NCI-H2196 treated with DMSO at 0.1 percent for 48 hours (cell line): ENCODE data around the gene PLXNB3.

Experiments used
- DNase-seq: peaks from one replicate; lab custom pipeline; 2025; ENCODE audit not compliant: unreplicated experiment; lab: John Stamatoyannopoulos, UW

The PLXNB3 gene

DNA sequence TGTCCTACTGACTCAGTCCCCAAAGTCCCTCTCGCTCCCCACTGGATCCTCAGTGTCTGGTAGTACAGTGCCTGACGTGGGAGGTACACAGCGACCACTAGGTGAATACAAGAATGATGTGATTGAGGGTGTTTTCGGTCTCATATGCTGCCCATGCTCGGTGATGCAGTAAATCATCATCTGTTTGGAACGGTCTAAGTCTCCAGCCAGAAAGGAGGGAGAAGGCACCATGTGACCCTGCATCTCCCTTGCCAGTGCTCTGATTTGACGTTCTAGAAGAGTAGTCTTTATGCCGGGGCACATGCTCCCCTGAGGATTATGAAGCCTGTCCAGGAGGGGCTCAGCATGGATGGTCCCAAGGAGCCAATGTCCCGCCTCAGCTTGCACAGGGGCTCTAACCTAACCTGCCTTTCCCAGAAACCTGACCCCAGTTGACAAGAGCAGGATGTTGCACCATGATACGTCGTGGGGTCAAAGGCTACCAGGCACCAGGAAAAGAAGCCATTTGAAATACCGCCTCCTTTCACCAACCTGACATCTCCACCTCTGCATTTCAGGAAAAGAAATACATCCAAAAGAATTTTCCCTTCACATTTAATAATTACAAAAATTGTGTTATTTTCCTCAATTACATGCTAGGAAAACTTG lies 13.8 kb upstream of the PLXNB3 start:
- no peak for DNase-seq

DNA sequence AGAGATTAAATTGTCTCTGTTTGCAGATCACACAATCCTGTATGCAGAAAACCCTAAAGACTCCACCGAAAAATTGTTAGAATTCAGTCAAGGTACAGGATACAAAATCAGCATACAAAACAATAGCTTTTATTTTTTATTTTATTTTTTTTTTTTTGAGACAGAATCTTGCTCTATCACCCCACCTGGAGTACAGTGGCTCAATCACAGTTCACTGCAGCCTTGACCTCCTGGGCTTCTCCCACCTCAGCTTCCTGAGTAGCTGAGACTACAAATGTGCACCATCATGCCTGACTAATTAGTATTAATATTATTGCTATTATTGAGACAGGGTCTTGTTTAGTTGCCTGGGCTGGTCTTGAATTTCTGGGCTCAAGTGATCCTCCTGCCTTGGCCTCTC lies 8.9 kb upstream of the PLXNB3 start:
- no peak for DNase-seq

DNA sequence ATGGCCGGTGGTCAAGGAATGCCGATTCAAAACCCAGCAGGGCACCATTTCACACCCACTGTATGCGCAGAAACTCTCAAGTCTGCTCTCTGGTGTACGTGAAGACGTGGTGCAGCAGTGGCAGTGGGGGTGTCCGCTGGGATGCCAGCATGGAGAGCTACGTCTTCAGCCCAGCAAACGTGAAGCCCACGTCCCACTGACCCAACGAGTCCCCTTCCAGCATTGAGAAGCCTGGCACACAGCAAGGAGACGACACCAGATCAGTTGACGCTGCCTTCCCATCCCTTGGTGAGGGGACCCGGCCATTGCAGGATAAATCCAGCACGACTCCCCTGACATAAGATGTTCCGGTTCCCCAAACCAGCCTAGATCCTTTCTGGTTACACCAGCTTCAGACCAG lies 2.2 kb upstream of the PLXNB3 start:
- no peak for DNase-seq

DNA sequence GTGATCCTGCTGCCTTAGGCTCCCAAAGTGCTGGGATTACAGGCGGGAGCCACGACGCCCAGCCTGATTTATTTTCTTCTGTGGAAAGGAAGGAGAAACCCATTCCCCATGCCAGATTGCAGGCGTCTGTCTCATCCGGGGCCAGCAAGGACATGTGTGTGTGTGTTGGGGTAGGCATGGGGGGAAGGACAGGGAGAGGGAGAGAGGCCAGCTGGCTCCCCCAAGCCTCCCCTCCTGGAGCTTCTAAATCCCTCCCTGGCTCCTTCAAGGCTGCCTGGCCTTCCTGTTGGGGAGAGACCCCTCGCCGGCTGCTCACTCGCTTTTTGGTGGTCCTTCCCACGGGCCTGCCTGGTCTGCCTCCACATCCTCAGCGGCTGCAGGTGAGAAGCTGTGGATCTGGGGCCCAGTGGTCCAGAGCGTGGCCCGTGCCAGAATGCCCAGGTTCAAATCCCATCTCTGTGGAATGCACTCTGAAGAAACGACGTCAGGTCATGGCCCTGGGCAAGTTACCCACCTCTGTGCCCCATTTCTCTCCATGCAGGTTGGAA lies 1.3 kb upstream of the PLXNB3 start:
- DNase-seq = no peak

DNA sequence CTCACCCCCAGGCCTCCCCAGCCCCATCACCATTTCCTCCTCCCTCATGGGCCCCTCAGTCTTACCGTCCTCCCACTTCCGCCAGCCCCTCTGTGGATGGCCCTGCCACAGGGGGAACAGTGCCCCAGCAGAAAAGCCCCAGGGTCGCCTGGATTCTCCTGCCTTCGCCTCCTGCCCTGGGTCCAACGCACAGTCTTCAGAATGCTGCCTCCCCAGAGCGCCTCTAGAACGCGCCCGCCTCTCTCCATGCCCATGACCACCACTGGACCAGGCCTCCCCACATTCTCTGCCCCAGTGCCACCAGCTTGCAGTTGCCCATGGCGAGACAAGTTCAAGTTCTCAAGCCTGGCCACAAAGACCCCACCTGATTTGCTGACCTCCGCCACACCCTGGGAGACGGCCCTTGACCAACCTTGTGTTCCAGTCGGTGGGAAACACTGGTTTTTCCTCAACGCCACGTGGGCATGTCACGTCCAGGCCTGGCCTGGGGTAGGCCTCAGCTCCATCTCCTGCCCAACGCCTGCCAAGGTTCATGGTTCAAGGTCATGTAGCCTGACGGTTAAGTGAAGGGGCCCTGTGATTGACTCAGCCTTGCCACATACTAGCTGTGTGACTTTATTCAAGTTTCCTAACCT lies 634 bp upstream of the PLXNB3 start:
- no peak for DNase-seq

DNA sequence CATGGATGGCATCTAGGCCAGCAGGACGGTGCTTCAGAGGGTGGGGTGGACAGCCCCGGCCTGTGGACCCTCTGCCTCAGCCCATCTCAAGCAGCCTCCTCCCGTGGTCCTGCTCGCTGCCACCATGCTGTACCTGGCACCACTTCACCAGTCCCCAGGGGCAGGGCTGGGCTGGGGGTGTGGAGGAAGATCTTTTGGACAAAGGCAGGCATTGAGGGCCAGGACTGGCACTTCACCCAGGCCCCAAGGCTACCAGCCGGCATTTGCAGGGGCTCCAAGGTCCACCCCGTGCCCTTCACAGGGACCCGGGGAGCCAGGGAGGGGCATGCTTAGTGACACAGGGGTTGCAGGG lies 713 bp downstream of the PLXNB3 start:
- no peak for DNase-seq

DNA sequence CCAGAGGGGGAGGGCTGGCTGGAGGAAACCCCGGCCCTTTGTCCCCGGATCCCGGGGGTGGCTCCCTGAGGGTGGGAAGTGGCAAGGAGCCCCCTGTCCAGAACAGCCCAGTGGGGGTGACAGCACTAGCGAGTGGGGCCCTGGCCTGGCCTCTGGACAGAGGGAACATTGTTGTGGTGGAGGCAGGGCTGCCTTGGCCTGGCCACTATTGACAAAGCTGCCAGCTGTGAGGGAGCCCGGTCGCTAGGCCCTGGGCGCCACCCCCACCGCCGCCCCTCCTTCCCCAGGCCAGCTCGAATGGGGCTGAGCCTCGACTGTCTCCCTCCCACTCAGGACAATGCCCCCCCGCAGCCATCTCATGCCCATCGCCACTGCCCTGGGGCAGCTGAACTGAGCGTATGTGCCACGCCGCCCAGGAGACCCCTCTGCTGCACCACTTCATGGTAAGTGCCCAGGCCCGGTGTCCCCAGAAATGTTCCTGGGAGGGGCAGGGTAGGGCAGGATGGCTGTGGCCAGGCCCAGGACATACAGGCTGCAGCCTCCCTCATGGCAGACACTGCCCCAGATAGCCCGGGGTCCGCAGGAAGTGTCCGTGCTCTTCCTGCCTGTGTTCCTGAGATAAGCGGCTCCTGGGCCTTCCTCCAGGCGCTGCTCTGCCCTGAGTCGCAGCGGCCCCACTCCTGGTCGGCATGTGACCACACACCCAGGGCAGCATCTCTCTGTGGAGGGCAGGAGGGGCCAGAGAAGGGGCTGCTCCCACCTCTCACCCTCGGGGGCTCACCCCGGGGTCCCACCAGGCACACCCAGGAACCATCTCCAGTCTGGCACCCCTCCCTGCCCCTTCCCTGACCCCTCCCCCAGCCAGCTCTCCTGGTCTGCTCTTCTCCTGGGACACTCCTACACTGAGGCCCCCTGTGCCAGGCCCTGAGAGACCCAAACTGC lies 1.4 kb downstream of the PLXNB3 start:
- no peak for DNase-seq

DNA sequence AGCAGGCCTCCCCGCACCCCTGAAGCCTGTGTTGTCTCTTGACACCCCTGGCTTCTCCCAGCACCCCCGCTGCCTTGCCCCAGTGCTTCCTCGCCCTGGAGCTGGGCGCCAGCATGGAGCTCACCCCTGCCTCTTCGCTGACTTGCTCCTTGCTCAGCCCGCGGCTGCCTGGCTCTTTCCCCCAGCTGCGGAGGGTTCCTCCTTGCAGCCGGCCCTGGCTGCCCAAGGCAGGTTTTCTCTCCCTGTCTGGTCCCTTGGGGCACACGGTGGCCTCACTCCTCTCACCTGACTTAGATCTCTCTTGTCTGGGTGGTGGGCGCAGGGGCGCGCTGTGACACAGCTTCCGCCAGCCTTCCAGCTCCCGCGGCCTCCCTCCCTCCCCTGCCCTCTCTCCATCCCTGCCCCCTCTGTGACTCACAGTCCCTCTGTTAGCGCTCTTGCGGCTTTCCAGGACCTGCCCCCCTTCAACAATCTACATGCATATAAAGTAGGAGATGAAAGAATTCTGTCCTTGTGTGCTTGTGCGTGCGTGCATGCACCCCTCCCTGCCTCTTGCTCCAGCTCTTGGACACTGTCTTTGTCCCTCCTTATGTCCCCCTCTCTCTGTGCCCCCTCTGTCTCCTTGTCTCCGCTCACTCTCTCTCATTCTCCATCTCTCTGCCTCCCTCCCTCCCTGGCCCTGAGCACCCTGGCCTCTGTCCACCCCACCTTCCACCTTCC lies 2.2 kb downstream of the PLXNB3 start:
- DNase-seq = no peak

DNA sequence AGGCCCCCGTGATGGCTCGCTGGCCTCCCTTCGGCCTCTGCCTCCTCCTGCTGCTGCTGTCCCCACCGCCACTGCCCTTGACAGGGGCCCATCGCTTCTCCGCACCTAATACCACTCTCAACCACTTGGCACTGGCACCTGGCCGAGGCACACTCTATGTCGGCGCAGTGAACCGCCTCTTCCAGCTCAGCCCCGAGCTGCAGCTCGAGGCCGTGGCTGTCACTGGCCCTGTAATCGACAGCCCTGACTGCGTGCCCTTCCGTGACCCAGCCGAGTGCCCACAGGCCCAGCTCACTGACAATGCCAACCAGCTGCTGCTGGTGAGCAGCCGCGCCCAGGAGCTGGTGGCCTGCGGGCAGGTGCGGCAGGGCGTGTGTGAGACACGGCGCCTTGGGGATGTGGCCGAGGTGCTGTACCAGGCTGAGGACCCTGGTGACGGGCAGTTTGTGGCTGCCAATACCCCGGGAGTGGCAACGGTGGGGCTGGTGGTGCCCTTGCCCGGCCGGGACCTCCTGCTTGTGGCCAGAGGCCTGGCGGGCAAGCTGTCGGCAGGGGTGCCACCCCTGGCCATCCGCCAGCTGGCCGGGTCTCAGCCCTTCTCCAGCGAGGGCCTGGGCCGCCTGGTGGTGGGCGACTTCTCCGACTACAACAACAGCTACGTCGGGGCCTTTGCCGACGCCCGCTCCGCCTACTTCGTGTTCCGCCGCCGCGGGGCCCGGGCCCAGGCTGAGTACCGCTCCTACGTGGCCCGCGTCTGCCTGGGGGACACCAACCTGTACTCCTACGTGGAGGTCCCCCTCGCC lies 3.0 kb downstream of the PLXNB3 start:
- DNase-seq = no peak

DNA sequence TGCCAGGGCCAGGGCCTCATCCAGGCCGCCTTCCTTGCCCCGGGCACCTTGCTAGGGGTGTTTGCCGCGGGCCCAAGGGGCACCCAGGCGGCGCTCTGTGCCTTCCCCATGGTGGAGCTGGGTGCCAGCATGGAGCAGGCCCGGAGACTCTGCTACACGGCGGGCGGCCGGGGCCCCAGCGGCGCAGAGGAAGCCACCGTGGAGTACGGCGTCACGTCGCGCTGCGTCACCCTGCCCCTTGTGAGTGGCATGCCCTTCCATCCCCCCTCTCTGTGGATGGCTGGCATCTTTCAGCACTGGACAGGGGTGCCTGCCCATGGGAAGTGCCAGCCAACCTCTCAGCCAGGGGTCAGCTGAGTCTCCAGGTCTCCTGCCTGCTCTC lies 3.6 kb downstream of the PLXNB3 start:
- DNase-seq = no peak

DNA sequence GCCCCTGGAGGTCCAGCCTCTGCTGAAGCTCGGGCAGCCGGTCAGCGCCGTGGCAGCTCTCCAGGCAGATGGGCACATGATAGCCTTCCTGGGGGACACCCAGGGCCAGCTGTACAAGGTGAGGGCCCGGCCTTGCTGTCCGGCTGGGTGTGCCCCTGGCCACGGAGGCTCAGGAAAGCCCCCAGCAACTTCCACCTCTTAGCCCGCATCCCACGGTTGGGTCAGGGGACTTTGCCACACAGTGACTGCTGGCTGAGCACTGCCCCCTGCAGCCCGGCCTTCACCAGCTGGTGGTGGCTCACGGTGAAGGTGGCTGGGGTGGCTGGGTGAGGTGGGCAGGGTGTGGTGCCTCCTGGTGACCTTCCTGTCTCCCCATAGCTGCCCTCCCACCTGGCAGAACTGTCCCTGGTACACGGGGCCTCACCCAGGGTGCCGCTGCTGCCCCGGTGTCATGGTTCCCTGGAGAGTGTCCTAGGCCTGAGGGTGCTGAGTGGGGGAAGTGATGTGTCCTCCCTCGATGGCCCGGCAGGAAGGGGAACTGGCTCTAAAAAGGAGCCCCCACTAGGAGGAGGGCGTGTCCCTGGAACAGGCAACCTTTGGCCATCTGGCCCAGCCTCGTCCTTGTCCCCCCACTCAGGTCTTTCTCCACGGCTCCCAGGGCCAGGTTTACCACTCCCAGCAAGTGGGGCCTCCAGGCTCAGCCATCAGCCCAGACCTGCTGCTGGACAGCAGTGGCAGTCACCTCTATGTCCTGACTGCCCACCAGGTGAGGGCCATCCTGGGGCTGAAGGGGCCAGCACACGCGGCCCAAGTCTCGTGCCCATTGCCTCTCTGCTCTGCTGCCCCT lies 4.5 kb downstream of the PLXNB3 start:
- no peak for DNase-seq

DNA sequence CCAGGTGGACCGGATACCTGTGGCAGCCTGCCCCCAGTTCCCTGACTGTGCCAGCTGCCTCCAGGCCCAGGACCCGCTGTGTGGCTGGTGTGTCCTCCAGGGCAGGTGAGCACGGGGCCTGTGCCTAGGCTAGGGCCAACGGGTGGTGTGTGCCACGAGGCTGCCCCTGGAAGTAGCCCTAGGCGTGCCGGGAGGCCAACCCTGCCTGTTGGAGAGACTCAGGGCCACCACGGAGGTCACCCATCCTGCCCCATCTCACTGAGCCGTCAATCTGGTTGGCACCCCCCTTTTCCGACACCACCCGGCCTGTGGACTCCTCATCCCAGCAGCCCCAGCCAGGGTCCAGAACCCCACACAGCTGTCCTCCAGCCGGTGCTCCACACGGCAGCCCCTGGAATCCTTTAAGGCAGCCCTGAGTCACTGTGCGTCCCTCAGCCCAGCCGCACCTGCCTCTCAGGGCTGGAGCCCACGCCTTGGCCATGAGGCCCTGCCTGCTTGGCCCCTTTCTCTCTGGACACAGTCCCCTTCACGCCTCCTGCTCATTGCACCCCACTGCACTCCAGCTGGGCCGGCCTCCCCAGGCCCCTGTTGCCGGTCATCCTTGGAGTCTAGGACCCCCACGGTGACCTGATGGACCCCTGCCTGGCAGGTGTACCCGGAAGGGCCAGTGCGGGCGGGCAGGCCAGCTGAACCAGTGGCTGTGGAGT lies 5.3 kb downstream of the PLXNB3 start:
- DNase-seq = no peak

DNA sequence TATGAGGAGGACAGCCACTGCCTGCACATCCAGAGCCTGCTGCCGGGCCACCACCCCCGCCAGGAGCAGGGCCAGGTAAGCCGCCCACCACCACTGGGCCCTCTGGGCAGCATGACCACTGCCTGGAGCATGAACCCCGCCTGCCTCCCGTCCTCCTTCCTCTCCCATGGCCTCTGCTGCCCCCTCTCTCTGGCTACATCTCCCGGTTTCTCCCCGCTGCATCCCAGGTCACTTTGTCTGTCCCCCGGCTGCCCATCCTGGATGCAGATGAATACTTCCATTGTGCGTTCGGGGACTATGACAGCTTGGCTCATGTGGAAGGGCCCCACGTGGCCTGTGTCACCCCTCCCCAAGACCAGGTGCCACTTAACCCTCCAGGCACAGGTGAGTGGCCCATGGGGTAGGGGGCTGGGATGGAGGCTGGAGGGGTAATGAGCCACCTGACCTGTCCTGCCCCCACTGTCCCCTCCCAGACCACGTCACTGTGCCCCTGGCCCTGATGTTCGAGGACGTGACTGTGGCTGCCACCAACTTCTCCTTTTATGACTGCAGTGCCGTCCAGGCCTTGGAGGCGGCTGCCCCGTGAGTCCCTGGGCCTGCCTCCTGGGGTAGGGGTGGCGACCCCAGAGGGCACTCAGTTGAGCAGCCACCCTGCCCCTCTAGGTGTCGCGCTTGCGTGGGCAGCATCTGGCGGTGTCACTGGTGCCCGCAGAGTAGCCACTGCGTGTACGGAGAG lies 6.0 kb downstream of the PLXNB3 start:
- DNase-seq = no peak

DNA sequence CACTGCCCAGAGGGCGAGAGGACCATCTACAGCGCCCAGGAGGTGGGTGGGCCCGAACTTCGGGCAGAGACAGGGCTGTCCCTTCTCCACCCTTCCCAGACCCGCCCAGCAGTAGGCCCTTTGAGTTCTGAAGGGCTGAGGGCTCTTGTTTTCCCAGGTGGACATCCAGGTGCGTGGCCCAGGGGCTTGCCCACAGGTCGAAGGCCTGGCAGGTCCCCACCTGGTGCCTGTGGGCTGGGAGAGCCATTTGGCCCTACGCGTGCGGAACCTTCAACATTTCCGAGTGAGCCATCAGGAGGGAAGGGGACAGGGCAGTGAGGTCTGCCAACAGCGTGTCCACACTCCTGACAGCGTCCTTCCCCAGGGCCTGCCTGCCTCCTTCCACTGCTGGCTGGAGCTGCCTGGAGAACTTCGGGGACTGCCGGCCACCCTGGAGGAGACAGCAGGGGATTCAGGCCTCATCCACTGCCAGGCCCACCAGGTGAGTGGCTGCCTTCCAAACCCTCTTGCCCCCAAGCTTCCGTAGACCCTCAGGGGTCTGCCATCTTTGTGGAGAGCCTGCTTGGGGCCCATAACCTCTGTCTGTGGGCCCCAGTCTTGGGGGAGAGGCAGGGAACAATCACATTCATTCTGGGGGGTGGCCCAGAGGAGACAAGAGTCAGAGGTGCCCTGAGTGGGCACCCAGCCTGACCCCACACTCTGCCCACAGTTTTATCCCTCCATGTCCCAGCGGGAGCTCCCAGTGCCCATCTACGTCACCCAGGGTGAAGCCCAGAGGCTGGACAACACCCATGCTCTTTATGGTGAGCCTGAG lies 6.8 kb downstream of the PLXNB3 start:
- DNase-seq = no peak

DNA sequence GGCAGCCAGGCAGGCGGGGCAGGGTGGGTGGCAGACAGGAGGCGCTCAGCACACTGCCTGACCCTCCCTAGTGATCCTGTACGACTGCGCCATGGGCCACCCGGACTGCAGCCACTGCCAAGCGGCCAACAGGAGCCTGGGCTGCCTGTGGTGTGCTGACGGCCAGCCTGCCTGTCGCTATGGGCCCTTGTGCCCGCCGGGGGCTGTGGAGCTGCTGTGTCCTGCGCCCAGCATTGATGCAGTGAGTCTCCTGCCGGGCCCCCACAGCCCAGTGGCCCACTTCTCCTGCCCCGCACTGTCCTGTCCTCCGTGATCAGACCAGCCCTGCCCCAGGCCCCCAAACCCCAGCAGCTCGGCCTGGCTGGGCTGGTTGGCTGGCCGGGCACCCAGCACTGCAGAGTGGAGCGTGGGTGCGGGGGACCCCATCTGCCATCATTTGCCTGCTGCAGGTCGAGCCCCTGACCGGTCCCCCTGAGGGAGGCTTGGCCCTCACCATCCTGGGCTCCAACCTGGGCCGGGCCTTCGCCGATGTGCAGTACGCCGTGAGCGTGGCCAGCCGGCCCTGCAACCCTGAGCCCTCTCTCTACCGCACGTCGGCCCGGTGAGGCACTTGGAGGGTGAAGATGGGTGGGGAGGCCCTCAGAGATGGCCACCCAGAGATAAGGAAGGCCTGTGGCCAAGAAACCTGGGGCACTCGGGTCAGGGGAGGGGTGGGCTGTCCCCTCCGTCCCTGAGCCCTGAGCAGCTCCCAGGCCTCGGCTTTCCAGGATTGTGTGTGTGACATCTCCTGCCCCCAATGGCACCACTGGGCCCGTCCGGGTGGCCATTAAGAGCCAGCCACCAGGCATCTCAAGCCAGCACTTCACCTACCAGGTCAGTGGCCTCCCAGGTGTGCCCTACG lies 7.6 kb downstream of the PLXNB3 start:
- no peak for DNase-seq
